GM12865 (cell line): ENCODE measurements around the gene SIT1.

Experiments
- DNase-seq: peaks from one replicate; pipeline ENCODE4 v3.0.0; 2010; ENCODE audit warnings: low read depth
- H3K4me3 ChIP-seq: 2 replicates; pipeline ENCODE4 v1.5.1; 2011; ENCODE audit warnings: mild to moderate bottlenecking, low read depth, low read length, control low read depth
- CTCF ChIP-seq: IDR thresholded peaks from 2 replicates; pipeline ENCODE4 v1.5.1; 2011; ENCODE audit warnings: low read length, control low read depth, low read depth, inconsistent platforms; ENCODE audit not compliant: insufficient read depth; ENCODE audit errors: missing control alignments

Gene SIT1

GRCh38 chr9:35687972-35688557 lies 37.3 kb upstream of the SIT1 start:
- DNase-seq = no peak
- no peak for TF ChIP-seq CTCF
- H3K4me3 ChIP-seq = no peak overlapping the region

- no peak for DNase-seq
- TF ChIP-seq CTCF = no peak
- H3K4me3 ChIP-seq = no peak overlapping the region
Observed at GRCh38 chr9:35687306-35687705, 36.6 kb upstream of the SIT1 start.

- no peak overlapping the region for H3K4me3 ChIP-seq
- DNase-seq = no peak
- TF ChIP-seq CTCF = no peak
Observed at GRCh38 chr9:35686222-35687203, 35.8 kb upstream of the SIT1 start.

- no peak for DNase-seq
- no peak for TF ChIP-seq CTCF
- no peak overlapping the region for H3K4me3 ChIP-seq
Observed at GRCh38 chr9:35685506-35685905, 34.8 kb upstream of the SIT1 start.

GRCh38 chr9:35684921-35685320 lies 34.2 kb upstream of the SIT1 start:
- H3K4me3 ChIP-seq = no peak overlapping the region
- TF ChIP-seq CTCF = no peak
- no peak for DNase-seq

GRCh38 chr9:35683323-35683722 lies 32.6 kb upstream of the SIT1 start:
- no peak for TF ChIP-seq CTCF
- no peak overlapping the region for H3K4me3 ChIP-seq
- DNase-seq = no peak
